Breast epithelium (tissue), 3 donors: Measurements from ENCODE around the gene ROBO2.

ENCODE experiments used
- POLR2A ChIP-seq: fragments of 450-650 bp; IDR thresholded peaks from one replicate; pipeline ENCODE4 v1.6.1; 2016; ENCODE audit warnings: antibody characterized with exemption, mild to moderate bottlenecking, moderate library complexity
- TF ChIP-seq, protein P1 (sequence below), 3 donors: fragments of 450-650 bp; IDR thresholded peaks; one replicate each; pipeline ENCODE4 v1.5.1; 2016 to 2017; ENCODE audit warnings: antibody characterized with exemption in 3 of 3, mild to moderate bottlenecking in 3 of 3, moderate library complexity in 3 of 3

DNA sequence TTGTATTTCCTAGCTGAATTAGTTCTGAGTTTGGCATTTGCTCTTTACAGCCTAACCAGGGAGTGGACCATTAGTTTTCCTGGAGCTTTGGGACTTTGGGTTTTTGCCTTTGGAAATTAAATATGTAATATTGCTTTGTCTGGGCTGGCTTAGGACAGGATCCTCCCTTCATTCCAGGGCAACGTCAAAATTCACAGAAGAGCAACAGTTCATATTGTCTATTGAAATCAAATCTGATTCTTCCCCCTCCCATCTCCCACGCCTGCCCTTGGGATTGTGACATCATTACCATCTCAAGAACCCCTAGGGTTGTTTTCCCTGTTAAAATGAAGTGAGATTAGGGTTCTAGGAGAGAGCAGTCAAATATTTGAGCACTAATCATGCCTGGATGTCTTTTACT lies 194.1 kb downstream of the ROBO2 start:
- TF ChIP-seq, protein P1, sequence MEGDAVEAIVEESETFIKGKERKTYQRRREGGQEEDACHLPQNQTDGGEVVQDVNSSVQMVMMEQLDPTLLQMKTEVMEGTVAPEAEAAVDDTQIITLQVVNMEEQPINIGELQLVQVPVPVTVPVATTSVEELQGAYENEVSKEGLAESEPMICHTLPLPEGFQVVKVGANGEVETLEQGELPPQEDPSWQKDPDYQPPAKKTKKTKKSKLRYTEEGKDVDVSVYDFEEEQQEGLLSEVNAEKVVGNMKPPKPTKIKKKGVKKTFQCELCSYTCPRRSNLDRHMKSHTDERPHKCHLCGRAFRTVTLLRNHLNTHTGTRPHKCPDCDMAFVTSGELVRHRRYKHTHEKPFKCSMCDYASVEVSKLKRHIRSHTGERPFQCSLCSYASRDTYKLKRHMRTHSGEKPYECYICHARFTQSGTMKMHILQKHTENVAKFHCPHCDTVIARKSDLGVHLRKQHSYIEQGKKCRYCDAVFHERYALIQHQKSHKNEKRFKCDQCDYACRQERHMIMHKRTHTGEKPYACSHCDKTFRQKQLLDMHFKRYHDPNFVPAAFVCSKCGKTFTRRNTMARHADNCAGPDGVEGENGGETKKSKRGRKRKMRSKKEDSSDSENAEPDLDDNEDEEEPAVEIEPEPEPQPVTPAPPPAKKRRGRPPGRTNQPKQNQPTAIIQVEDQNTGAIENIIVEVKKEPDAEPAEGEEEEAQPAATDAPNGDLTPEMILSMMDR (IDR thresholded peaks at IDR 0.05): no peak
- no peak for TF ChIP-seq POLR2A
